ENCODE data around the gene SPRN.

The SPRN gene

DNA sequence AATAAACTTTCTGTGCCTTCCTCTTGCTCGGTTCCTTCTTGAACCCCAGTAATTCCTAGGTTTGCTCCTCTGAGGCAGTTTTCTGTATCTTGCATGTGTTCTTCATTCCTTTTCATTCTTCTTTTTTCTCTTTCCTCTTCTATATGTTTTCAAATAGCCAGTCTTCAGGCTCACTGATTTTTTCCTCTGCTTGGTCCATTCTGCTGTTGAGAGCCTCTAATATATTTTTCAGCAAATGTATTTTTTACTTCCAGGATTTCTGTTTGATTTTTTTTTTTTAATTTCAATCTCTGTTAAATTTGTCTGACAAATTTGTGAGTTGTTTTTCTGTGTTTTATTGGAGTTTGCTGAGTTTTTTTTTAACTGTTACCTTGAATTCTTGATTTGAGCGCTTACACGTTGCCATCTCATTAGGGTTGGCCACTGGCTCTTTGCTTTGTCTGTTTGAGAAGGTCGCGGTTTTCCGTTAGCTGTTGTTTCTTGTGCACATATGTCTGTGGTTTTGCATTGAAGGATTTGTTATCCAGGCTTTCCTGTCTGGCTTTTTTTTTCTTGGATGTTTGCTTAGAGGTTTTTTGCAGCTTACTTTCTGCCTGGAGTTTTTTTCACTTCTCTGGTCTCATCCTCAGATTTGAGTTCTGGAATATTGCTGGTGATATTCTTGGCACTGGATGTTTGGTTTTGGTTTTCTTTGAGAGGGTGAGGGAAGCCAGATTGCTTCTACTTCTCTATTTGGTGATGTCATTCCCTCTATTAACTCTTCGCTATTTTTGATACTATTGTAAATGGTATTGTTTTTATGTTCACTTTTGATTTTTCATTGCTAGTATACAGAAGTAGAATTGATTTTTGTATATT, 12.7 kb downstream of the SPRN start:
- TF ChIP-seq, protein P1, sequence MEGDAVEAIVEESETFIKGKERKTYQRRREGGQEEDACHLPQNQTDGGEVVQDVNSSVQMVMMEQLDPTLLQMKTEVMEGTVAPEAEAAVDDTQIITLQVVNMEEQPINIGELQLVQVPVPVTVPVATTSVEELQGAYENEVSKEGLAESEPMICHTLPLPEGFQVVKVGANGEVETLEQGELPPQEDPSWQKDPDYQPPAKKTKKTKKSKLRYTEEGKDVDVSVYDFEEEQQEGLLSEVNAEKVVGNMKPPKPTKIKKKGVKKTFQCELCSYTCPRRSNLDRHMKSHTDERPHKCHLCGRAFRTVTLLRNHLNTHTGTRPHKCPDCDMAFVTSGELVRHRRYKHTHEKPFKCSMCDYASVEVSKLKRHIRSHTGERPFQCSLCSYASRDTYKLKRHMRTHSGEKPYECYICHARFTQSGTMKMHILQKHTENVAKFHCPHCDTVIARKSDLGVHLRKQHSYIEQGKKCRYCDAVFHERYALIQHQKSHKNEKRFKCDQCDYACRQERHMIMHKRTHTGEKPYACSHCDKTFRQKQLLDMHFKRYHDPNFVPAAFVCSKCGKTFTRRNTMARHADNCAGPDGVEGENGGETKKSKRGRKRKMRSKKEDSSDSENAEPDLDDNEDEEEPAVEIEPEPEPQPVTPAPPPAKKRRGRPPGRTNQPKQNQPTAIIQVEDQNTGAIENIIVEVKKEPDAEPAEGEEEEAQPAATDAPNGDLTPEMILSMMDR (IDR thresholded peaks at IDR 0.05; ENCODE audit: low read depth, low read length, missing control alignments) = no peak
- no peak for DNase-seq (ENCODE audit: low read depth)
- no peak overlapping the region for H3K4me3 ChIP-seq (ENCODE audit: low read depth, low read length)

DNA sequence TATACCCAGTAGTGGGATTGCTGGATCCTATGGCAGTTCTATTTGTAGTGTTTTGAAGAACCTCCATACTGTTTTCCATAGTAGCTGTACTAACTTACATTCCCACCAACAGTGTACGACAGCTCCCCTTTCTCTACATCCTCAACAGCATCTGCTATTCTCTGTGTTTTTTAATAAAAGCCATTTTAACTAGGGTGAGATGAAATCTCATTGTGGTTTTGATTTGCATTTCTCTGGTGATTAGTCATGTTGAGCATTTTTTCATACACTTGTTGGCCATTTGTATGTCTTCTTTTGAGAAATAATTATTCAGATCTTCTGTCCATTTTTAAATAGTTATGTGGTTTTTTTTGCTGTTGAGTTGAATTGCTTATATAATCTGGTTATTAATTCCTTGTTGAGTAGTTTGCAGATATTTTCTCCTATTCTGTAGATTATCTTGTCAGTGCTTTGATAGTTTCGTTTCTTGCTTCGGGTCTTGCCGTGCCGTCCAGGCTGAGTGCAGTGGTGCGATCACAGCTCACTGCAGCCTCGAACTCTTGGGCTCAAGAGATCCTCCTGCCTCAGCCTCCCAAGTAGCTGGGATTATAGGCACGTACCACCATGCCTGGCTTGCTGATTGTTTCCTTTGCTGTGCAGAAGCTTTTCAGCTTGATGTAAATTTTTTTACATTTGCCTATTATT, 18.4 kb downstream of the SPRN start:
- no peak overlapping the region; the same call in 1 of the 2 replicates for H3K4me3 ChIP-seq (ENCODE audit: low read depth, low read length)
- no peak for DNase-seq (ENCODE audit: low read depth)
- TF ChIP-seq, protein P1 (IDR thresholded peaks at IDR 0.05; ENCODE audit: low read depth, low read length, missing control alignments) = no peak

DNA sequence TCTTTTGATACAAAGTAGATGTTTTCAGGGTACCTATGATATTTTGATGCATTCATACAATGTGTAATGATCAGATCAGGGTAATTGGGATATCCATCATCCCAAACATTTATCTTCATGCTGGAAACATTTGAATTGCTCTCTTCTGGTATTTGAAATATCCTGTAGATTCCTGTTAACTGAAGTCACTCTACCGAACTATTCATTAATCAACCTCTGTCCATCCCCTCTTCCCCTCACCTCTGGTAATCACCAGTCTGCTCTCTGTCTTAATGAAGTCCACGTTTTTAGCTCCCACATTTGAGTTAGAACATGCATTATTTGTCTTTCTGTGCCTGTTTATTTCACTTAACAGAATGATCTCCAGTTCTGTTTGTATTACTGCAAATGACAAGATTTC, 19.2 kb downstream of the SPRN start:
- H3K4me3 ChIP-seq (ENCODE audit: low read depth, low read length) = no peak overlapping the region
- no peak for DNase-seq (ENCODE audit: low read depth)

DNA sequence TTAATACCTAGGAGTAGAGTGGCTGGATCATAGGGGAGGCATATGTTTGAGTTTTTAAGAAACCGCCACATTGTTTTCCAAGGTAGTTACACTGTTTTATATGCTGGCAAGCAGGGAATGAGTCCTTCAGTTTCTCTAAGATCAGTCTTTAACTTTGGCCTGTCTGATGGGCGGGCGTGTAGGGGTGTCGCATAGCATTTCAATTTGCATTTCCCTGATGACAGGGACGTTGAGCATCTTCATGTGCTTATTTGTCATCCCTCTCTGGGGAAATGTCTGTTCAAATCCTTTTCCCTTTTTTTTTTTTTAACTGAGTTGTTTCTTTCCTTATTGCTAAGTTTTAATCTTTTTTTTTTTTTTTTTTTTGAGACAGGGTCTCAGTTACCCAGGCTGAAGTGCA, 20.6 kb downstream of the SPRN start:
- TF ChIP-seq, protein P1 (IDR thresholded peaks at IDR 0.05; ENCODE audit: low read depth, low read length, missing control alignments) = no peak
- DNase-seq (ENCODE audit: low read depth) = no peak
- no peak overlapping the region for H3K4me3 ChIP-seq (ENCODE audit: low read depth, low read length)

More for the DNA sequence above, 19.2 kb downstream of the SPRN start:
- TF ChIP-seq, protein P1 (IDR thresholded peaks at IDR 0.05; ENCODE audit: low read depth, low read length, missing control alignments) = no peak

DNA sequence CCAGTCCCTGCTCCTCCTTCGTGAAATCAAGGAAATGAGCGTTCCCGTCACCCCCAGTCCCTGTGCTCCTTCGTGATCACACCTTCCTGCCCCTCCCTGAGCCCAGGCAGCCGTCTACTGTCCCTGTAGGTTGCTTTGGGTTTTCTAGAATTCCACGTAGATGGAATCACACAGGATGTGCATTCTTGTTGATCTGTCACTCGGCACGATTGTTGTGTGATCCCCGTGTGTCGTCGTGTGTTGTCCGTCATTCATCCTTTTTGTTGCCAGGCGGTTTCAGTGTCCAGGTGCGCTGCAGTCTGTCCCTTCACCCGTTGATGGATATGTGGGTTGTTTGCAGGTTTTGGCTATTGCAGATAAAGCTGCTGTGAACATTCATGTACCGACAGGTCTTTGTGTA, 21.1 kb downstream of the SPRN start:
- TF ChIP-seq, protein P1 (IDR thresholded peaks at IDR 0.05; ENCODE audit: low read depth, low read length, missing control alignments) = no peak
- H3K4me3 ChIP-seq (ENCODE audit: low read depth, low read length) = no peak overlapping the region
- DNase-seq (ENCODE audit: low read depth) = no peak

DNA sequence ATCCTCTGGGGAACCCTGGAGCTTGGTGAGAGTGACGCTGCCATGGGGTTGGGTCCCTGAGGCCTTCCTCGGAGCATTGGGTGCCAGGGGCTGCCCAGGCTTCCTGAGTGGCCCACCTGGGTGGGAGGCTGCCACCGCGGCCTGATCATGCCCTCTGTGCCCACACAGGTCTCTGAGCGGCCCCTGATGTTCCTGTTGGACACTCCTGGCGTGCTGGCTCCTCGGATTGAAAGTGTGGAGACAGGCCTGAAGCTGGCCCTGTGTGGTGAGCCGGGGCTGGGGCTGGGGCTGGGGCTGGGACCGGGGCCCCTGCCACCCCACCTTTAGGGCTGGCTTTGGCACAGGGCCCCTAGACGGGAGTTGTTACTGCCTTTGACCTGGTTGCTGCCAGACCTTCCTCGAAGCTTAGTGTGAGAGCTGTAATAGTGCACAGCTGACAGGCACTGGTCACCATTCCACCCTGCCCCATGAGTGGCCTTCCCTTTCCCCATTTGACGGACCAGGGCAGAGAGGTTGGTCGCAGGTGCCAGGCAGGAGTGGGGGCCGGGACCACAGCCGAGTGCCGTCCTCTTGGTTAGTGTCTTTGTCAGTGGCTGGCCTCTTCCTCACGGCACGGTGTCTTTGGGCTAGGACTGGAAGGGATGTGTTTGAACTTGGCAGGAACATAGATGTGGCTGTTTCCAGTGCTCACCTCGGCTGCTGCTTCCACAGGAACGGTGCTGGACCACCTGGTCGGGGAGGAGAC, 22.3 kb downstream of the SPRN start:
- DNase-seq (ENCODE audit: low read depth) = no peak
- TF ChIP-seq, protein P1 (IDR thresholded peaks at IDR 0.05; ENCODE audit: low read depth, low read length, missing control alignments) = no peak
- H3K4me3 ChIP-seq (ENCODE audit: low read depth, low read length) = no peak overlapping the region

All from GM12864 (cell line).